SW480 (cell line): ENCODE measurements around the gene HTR4.
"Not testable (repeated sequence)": the region's sequence is repeated elsewhere in the genome, so short reads cannot be mapped to it uniquely, and the experiment has no call there.

ENCODE experiments used
- DNase-seq: peaks from one replicate; pipeline ENCODE4 v3.0.0-alpha.2; 2016; ENCODE audit warnings: low spot score

Gene HTR4

DNA sequence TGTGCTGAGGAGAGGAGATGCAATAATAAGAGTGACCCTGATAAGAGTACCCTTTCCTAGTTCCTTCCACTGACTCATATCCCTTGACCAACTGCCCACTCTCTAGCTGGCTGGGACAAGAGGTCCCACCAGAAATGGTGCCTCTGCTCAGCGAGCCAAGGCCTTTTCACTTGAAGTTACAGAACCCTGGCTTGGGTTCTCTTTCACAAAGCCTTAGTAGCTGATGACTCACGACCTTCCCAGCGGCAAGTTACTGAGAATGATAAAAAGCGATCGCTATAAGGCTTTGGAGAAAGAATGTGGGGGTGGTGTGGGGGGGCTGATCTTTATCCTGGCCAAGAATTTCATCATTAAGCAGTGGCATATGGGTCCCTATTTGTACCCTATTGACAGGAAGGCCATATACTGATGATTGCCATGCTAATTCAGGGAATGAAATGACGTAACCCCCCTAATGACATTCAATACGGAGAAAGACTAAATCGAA, 180.3 kb downstream of the HTR4 start:
- DNase-seq: no peak

DNA sequence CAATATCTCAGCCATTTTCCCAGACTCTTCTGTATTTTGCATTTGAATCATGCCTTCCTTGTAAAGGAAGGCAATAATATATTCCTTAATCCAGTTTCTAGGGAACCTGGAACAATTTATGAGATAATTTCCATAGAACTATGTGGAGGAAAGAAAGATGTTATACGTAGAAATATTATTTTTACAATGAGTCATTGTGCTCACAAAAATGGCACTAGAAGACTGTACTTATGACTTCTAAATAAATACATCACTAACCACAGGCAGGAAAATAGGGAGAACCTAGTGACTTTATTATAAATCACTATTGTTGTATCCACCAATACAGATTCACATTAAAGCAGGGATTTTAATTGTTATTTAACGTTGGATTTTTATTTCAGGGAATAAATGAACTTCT, 182.9 kb downstream of the HTR4 start:
- DNase-seq: no peak

DNA sequence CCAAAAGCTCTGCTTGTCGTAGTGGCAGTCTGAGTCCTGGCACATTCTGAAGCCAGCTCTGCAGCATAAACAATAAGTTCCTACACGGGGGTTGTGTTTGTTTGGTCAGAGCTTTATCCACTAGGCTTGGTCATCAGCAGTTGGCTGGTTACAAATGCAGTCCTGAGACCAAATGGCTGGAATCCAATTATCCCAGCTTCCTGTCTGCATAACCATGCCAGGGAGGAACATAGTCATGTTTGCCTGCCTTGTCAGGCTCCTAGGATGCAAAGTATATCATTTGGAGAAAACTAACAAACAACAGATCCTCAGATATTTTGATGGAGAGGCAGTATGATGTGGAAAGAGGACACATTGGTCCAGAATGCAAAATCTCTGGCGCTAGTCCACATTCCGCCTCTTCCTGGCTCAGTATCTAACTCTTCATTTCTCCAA, 184.8 kb downstream of the HTR4 start:
- DNase-seq: no peak

DNA sequence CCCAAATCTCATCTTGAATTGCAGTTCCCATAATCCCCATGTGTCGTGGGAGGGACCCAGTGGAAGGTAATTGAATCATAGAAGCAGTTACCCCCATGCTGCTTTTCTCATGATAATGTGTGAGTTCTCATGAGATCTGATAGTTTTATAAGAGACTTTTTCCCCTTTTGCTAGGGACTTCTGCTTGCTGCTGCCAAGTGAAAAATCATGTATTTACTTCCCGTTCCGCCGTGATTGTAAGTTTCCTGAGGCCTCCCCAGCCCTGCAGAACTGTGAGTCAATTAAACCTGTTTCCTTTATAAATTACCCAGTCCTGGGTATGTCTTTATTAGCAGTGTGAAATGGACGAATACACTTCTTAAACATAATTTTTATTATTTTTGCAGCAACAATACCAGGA, 185.6 kb downstream of the HTR4 start:
- not testable (repeated sequence) for DNase-seq

DNA sequence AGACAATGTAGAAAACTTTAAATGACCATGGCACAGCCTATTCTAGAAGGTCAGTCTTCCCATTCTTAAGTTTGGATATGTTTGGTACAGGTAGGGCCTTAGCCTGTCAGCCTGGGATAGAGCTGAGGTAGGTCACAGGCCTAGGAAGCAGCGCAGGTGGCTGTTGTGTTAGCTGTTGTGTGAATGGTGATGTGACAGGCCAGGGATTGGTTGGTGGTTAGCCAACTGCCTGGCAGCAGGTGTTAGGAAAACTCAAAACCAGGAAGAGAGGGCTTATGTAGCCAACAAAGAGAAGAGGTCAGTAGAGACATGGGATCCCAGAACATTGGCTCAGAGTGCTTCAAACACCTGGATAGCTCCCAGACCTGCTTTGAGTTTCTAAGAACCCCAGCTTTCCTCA, 186.4 kb downstream of the HTR4 start:
- no peak for DNase-seq

DNA sequence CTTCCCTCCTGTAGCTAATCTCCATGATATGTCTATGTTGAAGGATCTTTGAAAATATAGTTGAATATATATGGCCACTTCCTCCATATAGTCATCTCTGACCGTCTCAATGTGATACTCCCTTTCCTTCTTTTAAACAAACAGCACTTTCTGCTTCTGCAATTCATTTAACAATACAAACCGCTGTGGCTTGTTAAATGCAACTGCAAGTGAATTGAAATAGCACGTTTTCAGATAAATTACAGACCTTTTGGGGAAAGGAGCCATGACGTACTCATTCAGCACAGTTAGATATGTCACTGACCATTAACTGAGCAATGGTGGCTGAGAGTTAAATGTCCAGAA, 188.1 kb downstream of the HTR4 start:
- no peak for DNase-seq

DNA sequence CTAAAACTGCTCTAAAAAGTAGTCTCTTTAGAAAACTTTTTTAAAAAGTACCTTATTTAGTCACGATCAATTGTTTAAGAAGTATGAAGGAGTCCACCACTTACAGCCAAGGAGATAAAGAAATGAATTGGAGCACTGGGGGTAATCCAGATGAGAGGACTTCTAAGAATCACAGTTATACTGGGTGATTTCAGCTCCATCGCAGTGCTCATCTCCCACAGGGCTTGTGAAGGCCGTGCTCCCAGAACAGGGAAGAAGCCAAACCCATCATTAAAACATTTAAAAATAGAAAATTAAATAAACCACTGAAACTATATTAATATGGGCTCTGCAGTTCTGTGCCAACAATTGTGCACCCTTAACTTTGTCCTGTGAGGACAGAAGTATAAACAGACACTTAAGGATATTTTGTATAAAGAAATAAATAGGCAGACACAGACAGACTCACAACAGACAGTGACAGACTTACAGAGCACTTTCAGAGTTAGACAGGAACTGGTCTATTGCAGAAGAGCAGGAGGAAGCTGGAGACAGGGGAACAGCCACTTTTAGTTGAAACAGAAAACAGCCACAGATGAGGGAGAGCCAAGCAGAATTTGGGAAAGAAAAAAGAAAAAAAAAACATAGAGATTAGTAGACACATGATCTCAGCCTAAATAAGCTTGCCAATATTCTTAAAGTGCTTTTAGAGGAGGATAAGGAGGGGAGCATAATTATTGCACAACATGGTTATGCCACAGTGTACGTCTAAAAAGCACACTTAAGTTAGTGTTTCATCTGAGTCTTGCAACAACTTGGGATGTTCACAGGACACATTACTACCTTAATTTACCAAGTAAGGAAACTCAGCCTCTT, 188.7 kb downstream of the HTR4 start:
- no peak for DNase-seq

DNA sequence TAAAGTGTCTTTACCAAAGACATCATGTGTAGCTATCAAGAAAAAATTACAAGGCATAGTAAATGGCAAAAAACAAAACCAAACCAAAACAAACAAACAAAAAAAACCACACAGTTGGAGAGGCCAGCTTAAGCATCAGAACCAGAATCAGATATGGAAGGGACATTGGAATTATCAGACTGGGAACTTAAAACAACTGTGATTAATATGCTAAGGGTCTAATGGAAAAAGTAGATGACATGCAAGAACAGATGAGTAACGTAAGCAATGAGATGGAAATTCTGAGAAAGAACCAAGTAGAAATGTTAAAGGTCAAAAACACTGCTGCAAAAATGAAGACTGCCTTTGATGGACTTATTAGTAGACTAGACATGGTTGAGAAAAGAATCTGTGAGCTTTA, 194.7 kb downstream of the HTR4 start:
- no peak for DNase-seq

DNA sequence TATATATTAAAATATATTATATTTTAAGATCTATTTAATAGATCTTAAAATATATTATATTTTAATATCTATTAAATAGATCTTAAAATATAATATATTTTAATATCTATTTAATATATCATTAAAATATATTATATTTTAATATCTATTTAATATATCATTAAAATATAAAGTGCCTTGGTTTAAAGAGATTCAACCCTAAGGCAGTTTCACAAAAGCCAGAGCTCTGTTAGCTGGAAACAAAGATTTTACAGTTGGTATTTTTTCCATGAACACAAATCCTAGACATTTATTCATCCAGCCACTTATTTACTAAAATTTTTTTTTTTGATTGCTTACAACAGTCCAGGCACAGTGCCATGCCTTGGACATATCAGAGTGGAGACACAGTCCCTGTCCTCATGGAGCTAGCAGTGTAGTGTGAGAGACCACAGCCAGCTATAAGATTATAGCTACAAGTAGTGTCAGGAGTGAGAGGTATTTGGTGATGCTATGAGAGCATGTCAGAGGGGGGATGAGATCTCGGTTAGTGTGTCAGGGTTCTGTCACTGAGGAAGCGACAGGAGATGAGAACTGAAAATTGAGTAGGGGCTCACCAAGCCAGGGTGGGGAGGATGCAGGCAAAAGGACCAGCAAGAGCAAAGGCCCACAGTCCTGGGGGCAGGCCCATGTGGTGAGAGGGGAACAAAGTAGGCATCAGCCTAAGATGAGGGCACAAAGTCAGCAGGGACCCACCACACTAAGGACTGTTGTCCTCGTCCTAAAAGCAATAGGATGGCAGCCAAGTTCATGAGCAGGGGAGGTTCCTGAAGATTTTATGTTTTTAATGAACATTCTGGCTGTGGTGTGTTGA, 196.1 kb downstream of the HTR4 start:
- DNase-seq: no peak

DNA sequence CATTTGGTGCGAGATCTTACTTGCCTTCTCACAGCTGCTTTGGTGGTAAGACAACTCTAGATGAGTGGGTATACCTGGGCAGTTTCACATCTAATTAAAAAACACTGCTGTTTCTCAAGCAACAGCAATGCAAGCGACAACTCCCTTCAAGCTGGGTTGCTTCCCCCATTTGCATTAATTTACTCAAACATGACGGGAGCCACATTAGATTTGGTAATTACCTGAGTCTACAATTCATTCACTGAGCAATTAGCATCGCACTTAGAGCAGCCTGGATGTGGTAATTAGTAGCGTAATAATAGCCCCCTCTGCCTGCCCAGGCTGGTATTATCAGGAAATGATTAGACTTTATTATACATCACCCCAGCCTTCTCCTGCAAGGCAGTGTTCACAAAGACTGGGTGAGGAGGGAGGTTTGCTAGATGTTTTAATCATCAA, 197.1 kb downstream of the HTR4 start:
- peak; percentile 16 for DNase-seq

DNA sequence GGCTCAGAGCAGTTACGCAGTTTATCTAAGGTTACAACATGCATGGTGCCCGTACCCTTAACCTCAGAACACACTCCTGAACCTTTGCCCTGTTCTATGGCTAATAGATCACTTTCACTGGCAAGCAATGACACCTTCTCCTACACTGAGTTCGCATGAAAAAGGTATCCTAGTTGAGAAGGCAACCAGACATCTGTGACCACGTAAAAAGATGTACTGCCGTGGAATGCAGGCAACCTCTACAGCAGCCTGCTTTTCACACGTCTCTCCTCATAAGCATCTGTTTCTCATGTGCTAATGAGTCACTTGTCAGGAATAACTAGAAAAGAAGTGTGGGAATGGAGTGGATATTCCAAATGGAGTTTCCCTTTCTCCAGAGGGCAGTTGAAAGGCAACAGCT, 199.1 kb downstream of the HTR4 start:
- DNase-seq: no peak

DNA sequence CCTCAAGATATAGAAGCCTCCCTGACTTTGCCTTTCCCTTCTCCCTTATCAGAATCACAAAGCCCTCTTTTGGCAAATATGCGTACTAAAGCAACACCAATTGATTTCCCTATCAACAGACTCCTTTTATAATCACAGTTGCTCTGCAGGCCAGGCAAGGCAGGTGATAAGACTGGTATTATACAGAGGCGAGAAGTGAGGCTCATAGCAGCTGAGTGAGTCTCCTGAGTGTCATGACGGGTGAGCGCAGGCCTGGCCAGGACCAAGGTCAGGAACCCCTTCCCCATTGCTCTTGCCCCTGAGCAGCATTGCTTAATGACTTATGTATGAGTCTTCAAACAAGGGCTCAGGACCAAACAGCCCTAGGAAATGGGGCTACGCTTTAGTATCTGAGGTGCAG, 199.8 kb downstream of the HTR4 start:
- no peak for DNase-seq

DNA sequence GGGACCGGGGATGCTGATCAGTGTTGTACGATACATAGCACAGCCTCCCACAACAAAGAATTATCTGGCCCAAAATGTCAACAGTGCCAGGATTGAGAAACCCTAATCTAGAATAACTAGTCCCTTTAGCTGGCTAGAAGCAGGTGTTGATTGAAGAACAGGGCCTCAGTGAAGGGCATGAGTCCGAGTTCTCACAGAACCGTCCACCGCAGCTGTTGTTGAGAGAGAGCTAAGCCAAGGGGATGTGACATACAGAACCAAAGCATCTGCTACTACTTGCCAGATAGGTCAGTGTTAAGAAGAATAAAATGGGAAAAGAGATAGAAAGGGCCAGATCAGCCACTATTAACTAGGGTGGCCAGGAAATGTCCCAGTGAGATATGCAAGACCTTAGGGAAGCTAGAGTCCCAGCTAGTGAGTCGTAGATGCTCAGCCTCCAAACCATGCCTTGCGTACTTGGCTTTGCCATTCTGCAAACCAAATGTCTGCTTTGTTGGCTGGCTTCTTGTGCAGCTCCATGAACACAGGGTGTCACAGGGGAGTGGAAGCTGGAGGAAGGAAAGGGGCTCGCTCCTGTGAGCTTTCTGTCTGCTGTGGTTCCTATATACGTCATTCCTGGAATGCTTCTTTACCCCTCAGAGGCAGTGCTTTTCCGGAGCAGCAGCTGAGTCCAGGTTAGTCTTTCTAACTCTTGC, 201.7 kb downstream of the HTR4 start:
- no peak for DNase-seq

DNA sequence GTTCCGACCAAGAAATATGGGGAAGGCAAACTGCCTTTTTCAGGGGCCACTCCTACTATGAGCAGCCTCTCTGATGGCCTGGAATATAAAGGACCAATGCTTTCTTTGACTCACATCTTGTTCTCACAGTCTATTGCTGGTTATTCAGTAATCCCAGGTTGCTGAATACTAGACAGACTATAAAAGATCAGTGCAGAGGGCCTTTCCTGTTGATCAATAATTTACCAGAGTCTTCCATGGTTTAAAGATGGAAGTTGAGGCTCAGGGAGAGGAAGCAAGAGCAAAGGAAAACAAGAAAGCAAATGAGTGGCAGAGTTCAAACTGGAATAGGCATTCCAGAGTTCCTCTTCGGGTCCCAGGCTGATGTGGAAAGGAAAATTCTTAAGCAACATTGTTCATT, 207.7 kb downstream of the HTR4 start:
- no peak for DNase-seq

DNA sequence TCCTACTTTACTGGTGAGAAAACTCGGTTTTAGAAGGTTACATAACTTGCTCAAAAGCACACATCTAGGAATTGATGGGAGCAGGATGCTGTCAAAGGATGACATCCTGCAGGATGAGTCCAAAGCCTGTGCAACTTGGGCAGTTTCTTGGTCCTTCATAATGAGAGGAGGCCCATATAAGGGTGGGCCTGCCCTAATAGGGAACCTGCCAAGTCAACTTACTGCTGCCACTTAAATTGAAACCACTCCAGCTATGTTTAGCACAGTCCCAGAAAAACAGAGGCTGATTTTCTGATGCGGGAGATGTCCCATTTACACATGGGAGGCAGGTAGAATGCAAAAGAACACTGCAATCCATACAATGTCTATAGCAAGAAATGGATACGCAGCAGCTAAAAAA, 208.7 kb downstream of the HTR4 start:
- no peak for DNase-seq

DNA sequence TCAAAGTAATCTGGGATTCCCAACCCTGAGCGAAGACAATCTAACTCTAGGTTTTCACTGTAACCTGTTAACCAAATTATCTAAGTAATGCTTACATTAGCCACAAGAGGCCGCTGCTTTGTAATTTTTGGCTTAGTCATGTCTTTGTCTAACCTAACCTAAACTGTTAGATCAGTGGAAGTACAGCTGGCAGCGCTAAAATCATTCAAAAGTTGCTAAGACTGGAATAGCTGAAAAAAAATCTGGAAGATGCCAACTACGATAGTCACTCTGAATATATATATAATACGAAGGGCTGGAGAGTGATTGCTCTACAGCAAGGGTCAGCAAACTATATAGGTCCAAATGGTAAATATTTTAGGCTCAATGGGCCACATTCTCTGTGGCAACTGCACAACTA, 210.3 kb downstream of the HTR4 start:
- DNase-seq: peak; percentile 48

DNA sequence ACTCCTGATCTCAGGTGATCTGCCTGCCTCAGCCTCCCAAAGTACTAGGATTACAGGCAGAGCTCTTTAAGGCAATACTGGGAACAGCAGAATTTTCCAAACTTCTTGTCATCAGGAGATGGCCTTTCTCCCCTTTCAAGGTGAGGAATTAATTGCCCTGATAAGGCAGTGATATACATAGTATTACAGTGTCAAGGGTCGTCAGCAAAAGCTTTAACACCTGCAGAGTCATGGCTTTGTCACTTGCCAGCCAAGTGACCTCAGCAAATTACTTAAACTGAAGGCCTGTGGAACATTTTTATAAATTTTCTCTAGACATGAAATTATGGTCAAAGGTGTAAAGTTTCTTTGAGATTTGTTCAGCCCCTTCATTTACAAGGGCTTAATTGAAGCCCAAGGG, 211.1 kb downstream of the HTR4 start:
- no peak for DNase-seq

DNA sequence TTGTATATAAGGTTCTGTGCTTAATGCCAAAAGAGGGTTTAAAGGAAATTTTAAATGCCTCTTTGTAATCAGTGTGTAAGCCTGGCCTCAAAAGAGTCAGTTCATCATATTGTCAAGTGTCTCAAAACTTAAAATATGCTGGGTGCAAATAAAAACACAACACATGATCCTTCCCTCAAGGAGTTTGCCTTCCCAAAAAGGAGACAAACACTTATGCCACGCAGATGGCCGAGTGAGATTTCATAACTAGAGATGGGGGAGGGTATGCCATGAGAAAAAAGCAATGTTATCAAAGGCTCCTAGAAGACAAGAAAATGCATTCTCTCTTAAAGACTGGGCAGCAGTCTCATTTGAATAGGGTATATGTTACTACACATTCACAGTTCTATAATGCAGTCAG, 215.4 kb downstream of the HTR4 start:
- no peak for DNase-seq

DNA sequence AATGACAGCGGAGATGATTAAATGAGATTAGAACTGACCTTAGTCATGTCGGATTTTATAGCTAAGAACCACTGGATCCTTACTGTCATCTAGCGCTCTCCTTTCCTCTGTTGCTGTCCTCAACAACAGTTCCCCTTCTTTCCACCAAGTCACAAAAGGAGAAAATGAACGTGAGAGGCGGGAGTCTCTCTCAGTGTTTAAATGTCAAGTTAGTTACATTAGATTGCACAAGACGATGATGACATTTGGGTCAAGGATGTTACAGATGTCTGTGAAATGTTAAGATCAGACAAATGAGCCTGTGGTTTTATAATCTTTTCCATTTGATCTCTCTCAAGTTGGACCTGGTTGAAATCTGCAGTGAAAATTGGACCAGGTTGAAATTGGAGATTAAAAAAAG, 217.1 kb downstream of the HTR4 start:
- DNase-seq: no peak

DNA sequence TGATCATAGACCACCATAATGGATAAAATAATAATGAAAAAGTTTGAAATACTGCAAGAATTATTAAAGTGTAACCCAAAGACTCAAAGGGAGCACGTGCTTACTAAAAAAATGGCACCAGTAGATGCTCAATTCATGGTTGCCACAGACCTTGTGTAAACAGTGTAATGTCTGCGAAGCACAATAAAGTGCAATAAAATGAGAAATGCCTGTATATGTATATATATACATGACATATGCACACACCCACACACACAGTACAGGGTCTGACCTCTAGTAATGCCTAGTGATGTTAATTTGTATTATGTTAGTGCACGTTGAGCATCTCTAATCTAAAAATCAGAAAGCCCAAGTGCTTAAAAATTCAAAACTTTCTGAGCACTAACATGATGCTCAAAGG, 218.3 kb downstream of the HTR4 start:
- DNase-seq: no peak

DNA sequence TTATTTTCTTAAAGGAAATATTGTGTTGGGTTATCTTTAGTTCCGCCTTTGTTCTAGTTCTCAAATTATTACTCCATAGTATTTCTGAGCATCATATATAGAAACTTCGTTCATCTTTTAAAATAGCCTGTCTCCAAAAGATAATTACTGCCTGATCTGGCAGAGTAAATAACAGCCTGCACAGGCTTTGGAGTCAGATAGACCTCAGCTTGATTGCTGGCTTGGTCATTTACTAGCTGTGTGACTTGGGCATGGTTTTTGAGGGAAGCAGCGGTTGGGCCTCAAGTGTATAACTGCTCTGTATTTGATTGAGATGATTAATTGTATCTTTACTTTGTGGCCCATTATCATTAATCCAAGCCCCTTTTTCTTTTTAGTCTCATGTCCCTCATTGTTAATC, 220.5 kb downstream of the HTR4 start:
- no peak for DNase-seq
